ENCODE measurements around the gene MID1.

The MID1 gene

DNA sequence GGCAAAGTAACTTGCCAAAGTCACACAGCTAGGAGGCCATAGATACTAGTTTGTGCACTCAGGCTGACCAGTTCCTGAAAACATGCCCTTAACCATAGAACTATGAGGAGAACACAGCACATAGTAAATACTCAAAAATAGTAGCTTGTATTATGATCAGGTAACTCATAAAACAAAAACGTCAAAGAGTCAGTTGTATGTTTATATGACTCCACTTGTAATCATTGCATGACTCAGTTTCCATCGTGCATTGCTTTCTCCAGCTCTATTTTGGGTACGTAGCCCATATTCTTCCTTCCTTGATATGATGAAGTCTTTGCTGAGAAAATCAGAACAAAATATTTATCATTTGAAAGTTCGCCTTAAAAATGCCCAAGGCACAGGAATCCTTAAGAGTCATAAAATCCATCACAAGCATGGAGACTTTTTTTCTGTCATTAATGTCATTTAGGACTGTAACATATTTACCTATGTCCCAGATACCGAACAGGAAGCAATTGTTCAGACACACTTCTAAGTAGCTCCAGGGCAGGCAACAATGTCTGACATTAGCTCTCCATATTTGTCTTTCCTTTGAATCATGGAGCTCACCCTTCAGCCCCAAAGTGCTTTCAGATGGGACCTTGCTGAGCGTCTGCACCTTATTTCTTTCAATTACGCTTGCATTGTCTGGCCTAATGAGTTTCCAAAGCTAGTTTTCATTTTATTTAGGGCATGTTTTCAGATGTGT is 11.2 kb upstream of the MID1 start:
- no peaks in the 10 kb centered on the region for H3K36me3 ChIP-seq (ENCODE audit: insufficient read depth, insufficient read length, low read length)
- H3K4me1 ChIP-seq (ENCODE audit: insufficient read depth, insufficient read length), result no peaks in the 10 kb centered on the region
- H3K9ac ChIP-seq (ENCODE audit: insufficient read length, low read depth), result no peak overlapping the region
- TF ChIP-seq SUZ12 (IDR thresholded peaks at IDR 0.05; ENCODE audit: extremely low read depth, insufficient read depth, insufficient read length) (no peak), ZNF274 (IDR thresholded peaks at IDR 0.05; ENCODE audit: low read depth, low read length) (no peak), YY1 (IDR thresholded peaks at IDR 0.05; ENCODE audit: insufficient read depth, insufficient read length) (no peak)
- DNase-seq (ENCODE audit: low read depth, low spot score), result no peak
- H3K9me3 ChIP-seq (ENCODE audit: insufficient read depth, low read length), result peaks cover 4% of the 10 kb centered on the region; the same call in 1 of the 2 replicates
- H3K4me3 ChIP-seq (ENCODE audit: insufficient read length, low read depth), result no peak overlapping the region
- H3K27me3 ChIP-seq (ENCODE audit: insufficient read depth, insufficient read length), result no peaks in the 10 kb centered on the region

DNA sequence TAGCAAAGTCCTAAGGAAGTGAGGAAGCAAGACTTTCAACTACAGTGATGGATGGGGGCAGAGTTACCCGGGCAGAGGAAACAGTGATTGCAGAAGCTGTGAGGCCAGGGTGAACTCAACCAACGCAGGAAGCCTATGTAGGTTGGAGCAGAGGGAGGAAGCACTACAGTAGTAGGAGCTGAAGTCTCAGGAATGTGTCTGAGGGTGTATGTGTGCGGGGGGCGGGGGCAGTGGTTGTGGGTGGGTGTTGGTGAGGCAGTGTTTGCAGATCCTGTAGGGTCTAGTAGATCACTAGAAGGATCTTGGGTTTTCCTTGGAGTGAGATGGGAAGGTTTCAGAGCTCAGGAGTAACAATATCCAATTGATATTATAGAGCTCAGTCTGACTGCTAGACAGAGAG is 9.9 kb upstream of the MID1 start:
- no peak for DNase-seq (ENCODE audit: low read depth, low spot score)
- no peak for TF ChIP-seq SUZ12 (IDR thresholded peaks at IDR 0.05; ENCODE audit: extremely low read depth, insufficient read depth, insufficient read length)
- TF ChIP-seq ZNF274 (IDR thresholded peaks at IDR 0.05; ENCODE audit: low read depth, low read length), result no peak
- TF ChIP-seq YY1 (IDR thresholded peaks at IDR 0.05; ENCODE audit: insufficient read depth, insufficient read length), result no peak
- Histone ChIP-seq H3K9ac (ENCODE audit: insufficient read length, low read depth) (no peak overlapping the region), H3K27me3 (ENCODE audit: insufficient read depth, insufficient read length) (no peaks in the 10 kb centered on the region), H3K36me3 (ENCODE audit: insufficient read depth, insufficient read length, low read length) (no peaks in the 10 kb centered on the region), H3K4me3 (ENCODE audit: insufficient read length, low read depth) (no peak overlapping the region), H3K9me3 (ENCODE audit: insufficient read depth, low read length) (peaks cover 4% of the 10 kb centered on the region; the same call in 1 of the 2 replicates), H3K4me1 (ENCODE audit: insufficient read depth, insufficient read length) (no peaks in the 10 kb centered on the region)

DNA sequence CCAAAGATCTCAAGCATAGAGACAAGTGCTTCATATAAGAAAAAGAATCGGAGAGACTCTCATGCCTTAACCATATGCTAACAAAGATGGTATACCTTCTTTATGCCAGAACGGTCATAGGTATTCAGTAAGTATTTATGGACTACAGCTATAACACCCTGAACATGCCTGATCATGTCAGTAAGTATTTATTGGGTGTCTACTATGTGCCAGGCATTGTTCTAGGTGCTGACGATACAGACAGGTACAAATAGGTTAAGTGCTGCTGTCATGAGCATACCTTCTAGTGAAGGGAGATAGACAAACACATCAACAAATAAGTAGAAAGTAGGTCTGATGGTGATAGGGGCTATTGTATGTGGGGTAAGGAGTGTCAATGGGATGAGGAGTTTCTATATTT is 9.5 kb upstream of the MID1 start:
- Histone ChIP-seq H3K9me3 (ENCODE audit: insufficient read depth, low read length) (peaks cover 4% of the 10 kb centered on the region; the same call in 1 of the 2 replicates), H3K36me3 (ENCODE audit: insufficient read depth, insufficient read length, low read length) (no peaks in the 10 kb centered on the region), H3K4me3 (ENCODE audit: insufficient read length, low read depth) (no peak overlapping the region), H3K9ac (ENCODE audit: insufficient read length, low read depth) (no peak overlapping the region), H3K27me3 (ENCODE audit: insufficient read depth, insufficient read length) (no peaks in the 10 kb centered on the region), H3K4me1 (ENCODE audit: insufficient read depth, insufficient read length) (no peaks in the 10 kb centered on the region)
- no peak for DNase-seq (ENCODE audit: low read depth, low spot score)
- TF ChIP-seq SUZ12 (IDR thresholded peaks at IDR 0.05; ENCODE audit: extremely low read depth, insufficient read depth, insufficient read length), result no peak
- TF ChIP-seq ZNF274 (IDR thresholded peaks at IDR 0.05; ENCODE audit: low read depth, low read length), result no peak
- no peak for TF ChIP-seq YY1 (IDR thresholded peaks at IDR 0.05; ENCODE audit: insufficient read depth, insufficient read length)

DNA sequence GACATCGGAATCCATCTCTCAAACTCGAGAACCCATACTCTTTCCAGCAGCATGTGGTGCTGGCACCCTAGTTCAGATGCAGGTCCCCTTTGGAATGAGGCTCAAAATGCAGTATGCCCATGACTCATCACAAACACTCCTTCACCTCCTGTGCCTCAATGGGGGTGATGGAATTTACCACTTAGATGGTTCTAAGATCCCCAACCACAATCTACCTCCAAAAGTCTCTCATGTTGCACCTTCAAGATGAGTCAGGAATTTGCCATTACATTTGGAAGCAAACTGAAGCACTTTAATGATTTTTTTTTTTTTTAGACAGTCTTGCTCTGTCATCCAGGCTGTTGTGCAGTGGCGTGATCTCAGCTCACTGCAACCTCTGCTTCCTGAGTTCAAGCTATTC is 8.5 kb upstream of the MID1 start:
- H3K9me3 ChIP-seq (ENCODE audit: insufficient read depth, low read length), result peaks cover 4% of the 10 kb centered on the region; the same call in 1 of the 2 replicates
- no peaks in the 10 kb centered on the region for H3K27me3 ChIP-seq (ENCODE audit: insufficient read depth, insufficient read length)
- no peak overlapping the region for H3K4me3 ChIP-seq (ENCODE audit: insufficient read length, low read depth)
- no peak overlapping the region for H3K9ac ChIP-seq (ENCODE audit: insufficient read length, low read depth)
- H3K36me3 ChIP-seq (ENCODE audit: insufficient read depth, insufficient read length, low read length), result no peaks in the 10 kb centered on the region
- H3K4me1 ChIP-seq (ENCODE audit: insufficient read depth, insufficient read length), result no peaks in the 10 kb centered on the region
- DNase-seq (ENCODE audit: low read depth, low spot score), result no peak
- TF ChIP-seq YY1 (IDR thresholded peaks at IDR 0.05; ENCODE audit: insufficient read depth, insufficient read length) (no peak), SUZ12 (IDR thresholded peaks at IDR 0.05; ENCODE audit: extremely low read depth, insufficient read depth, insufficient read length) (no peak), ZNF274 (IDR thresholded peaks at IDR 0.05; ENCODE audit: low read depth, low read length) (no peak)

DNA sequence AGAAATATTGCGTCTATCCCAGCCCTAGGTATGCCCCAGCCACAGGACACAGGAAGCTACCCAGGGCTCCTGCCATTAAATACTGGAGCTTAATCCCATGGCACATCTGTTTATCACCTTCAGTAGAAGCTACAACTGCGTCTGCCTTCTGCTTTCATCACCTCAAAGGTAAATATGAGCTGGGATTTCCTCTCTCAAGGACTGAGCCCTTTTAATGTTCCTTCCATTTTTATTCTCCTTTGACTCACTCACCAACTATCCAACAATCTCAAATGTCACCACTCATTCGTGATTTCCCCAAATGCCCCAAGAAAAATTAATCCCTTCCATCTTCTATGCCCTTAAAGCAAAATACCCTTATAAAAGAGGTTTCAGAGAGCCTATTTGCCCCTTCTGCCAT is 1.8 kb upstream of the MID1 start:
- H3K9me3 ChIP-seq (ENCODE audit: insufficient read depth, low read length), result no peaks in the 10 kb centered on the region
- no peak for DNase-seq (ENCODE audit: low read depth, low spot score)

DNA sequence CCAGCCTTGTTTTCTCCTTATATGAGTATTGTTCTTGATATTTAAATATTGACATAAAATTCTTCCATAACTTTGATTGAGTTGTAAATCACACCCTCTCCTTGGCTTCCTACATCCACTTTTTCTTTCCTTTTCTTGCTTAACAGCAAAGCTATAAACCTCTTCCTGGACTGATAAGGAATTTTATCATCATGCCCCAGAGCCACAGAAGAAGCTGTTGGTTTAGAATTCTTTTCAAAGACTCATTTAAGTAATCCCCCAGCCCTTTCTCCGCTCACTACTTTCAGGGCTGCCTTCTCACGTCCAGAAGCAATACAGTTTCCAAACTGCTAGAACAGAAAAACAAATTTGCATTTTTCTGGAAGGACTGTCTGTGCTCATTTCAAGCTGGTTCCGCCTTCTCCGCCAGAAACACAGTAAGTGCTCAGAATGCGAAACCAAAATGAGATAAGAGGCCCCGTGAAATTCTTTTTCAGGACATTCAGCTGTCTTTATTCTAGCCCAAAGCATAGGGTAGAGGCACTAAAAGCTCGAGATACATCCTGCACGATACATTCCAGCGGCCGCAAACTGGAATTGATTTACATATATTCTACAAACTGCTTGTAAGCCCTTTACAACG is 849 bp downstream of the MID1 start:
- H3K9ac ChIP-seq (ENCODE audit: insufficient read length, low read depth), result peak overlapping the region; percentile 78

More for the DNA sequence above, 1.8 kb upstream of the MID1 start:
- H3K27me3 ChIP-seq (ENCODE audit: insufficient read depth, insufficient read length), result peaks cover 10% of the 10 kb centered on the region
- H3K4me1 ChIP-seq (ENCODE audit: insufficient read depth, insufficient read length), result no peaks in the 10 kb centered on the region
- H3K9ac ChIP-seq (ENCODE audit: insufficient read length, low read depth), result no peak overlapping the region
- no peak for TF ChIP-seq YY1 (IDR thresholded peaks at IDR 0.05; ENCODE audit: insufficient read depth, insufficient read length)
- TF ChIP-seq SUZ12 (IDR thresholded peaks at IDR 0.05; ENCODE audit: extremely low read depth, insufficient read depth, insufficient read length), result no peak
- TF ChIP-seq ZNF274 (IDR thresholded peaks at IDR 0.05; ENCODE audit: low read depth, low read length), result no peak
- no peaks in the 10 kb centered on the region for H3K36me3 ChIP-seq (ENCODE audit: insufficient read depth, insufficient read length, low read length)
- no peak overlapping the region for H3K4me3 ChIP-seq (ENCODE audit: insufficient read length, low read depth)

DNA sequence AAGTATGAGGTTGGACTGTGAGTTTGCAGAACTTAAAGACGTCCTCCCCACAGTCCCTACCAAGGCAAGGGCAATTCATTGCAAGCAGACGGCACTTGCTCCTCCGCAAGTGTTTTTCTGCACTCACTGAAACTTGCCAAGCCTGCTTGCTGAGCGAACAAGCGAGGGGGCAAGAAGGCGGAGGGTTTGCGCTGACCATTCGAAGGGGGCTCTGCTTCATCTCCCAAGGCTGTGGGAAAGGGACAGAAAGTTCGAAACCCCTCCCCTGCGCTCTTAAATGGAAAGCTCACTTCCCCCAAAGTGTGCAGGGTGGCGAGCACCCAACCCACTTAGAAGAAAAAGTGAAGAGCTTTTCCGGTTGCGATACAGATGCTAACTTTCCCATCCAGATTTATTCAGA is 1.4 kb downstream of the MID1 start:
- Histone ChIP-seq H3K9me3 (ENCODE audit: insufficient read depth, low read length) (no peaks in the 10 kb centered on the region), H3K4me1 (ENCODE audit: insufficient read depth, insufficient read length) (no peaks in the 10 kb centered on the region), H3K9ac (ENCODE audit: insufficient read length, low read depth) (peak overlapping the region; percentile 78), H3K36me3 (ENCODE audit: insufficient read depth, insufficient read length, low read length) (no peaks in the 10 kb centered on the region), H3K27me3 (ENCODE audit: insufficient read depth, insufficient read length) (peaks cover 10% of the 10 kb centered on the region), H3K4me3 (ENCODE audit: insufficient read length, low read depth) (peak overlapping the region; percentile 74)
- no peak for DNase-seq (ENCODE audit: low read depth, low spot score)
- TF ChIP-seq ZNF274 (IDR thresholded peaks at IDR 0.05; ENCODE audit: low read depth, low read length) (no peak), YY1 (IDR thresholded peaks at IDR 0.05; ENCODE audit: insufficient read depth, insufficient read length) (no peak), SUZ12 (IDR thresholded peaks at IDR 0.05; ENCODE audit: extremely low read depth, insufficient read depth, insufficient read length) (no peak)

More for the DNA sequence above, 849 bp downstream of the MID1 start:
- DNase-seq (ENCODE audit: low read depth, low spot score), result no peak
- H3K4me3 ChIP-seq (ENCODE audit: insufficient read length, low read depth), result peak overlapping the region; percentile 74
- peaks cover 10% of the 10 kb centered on the region for H3K27me3 ChIP-seq (ENCODE audit: insufficient read depth, insufficient read length)
- no peak for TF ChIP-seq SUZ12 (IDR thresholded peaks at IDR 0.05; ENCODE audit: extremely low read depth, insufficient read depth, insufficient read length)
- TF ChIP-seq ZNF274 (IDR thresholded peaks at IDR 0.05; ENCODE audit: low read depth, low read length), result no peak
- TF ChIP-seq YY1 (IDR thresholded peaks at IDR 0.05; ENCODE audit: insufficient read depth, insufficient read length), result no peak
- no peaks in the 10 kb centered on the region for H3K36me3 ChIP-seq (ENCODE audit: insufficient read depth, insufficient read length, low read length)
- H3K4me1 ChIP-seq (ENCODE audit: insufficient read depth, insufficient read length), result no peaks in the 10 kb centered on the region
- no peaks in the 10 kb centered on the region for H3K9me3 ChIP-seq (ENCODE audit: insufficient read depth, low read length)

Measured in NT2/D1 (cell line).